Epithelial cell of umbilical artery (primary cell): Measurements from ENCODE around the gene COQ9. TPM values are rescaled to one million over a fixed set of nuclear protein-coding genes. Genes with fewer than 3 reads are reported as not detected.

ENCODE experiments used
- total RNA-seq: library from RNA; depleted of rRNA; stranded (reverse); fragments of >200 nt; gene quantifications from 2 replicates; pipeline ENCODE4 v1.2.3, GENCODE V29; 2014

The COQ9 gene, protein sequence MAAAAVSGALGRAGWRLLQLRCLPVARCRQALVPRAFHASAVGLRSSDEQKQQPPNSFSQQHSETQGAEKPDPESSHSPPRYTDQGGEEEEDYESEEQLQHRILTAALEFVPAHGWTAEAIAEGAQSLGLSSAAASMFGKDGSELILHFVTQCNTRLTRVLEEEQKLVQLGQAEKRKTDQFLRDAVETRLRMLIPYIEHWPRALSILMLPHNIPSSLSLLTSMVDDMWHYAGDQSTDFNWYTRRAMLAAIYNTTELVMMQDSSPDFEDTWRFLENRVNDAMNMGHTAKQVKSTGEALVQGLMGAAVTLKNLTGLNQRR
- 48.1 and 54.3 TPM in 2 replicates for total RNA-seq

DNA sequence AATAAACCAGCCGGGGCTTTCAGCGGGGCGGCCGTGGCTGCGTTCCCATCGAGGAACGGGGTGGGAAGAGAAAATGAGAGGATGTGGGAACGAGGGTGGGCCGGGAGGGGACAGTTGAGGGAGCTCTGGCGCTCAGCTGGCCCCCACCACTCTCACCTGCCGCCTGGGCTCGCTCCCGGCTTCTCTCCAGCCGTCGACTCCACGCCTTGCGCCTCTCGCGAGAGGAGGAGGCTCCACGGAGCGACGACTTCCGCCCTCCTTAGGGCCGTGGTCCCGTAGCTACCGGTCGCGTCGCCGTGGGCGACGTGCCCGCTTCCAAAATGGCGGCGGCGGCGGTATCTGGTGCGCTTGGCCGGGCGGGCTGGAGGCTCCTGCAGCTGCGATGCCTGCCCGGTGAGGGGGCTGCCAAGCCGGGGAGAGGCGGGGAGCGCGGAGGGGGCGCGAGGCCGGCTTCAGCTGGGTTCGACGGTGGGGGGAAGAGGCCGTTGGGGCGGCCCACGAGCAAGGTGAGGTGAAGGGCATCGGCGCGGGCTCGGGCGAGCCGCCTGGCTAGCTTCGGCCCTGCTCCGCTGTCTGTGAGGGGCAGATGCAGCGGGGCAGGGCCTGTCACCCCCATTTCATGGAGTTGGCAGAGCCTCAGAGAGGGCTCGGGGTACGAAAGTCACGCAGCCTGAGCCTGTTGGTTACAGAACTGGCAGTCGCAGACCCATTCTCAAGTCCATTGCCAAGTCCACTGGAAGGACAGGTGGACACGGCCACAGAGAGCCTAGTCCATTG is at the start of gene COQ9, which contains the start of gene CIAPIN1:
TSS of gene COQ9 (plus strand) at position 294 of the 777 bp plus-strand sequence. CDS start at position 321, 27 bp downstream.
TSS of gene CIAPIN1 (minus strand) at position 200 of the 777 bp plus-strand sequence. CDS start 6,457 bp downstream, outside the sequence.

DNA sequence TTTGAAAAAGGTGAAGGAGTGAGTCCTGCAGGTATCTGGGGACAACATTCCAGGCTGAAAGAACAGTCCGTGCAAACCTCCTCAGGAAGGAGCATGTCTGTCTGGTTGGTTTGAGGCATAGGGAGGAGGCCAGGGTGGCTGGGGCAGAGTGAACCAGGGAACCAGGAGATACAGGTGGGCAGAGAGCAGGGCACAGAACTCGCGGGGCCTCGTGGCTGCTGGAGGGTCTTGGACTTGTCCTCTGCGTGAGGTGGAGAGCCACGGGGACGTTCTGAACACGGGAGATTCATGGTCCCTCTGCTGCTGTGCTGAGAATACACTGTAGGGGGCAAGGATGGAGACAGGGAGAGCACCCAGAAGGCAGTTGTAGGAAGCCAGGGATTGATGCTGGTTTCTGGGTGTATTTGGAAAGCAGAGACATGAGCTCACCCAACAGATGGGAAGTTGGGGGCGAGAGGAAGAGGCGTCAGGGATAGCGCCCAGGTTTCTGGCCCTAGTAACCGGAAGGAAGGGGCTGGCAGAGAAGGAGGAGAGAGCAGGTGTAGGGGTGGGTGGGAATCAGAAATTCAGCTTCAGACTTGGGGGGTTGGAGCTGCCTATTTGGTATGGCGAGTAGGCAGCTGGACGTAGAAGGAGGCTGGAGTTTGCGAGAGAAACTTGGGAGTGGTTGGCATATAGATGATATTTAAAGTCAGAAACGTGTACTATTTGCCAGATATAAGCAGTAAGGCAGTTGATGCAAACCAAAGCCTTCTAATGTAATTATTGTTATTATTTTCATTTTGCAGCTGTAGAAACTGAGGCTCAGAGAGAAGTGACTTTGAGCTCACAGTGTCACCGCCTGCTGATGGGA is 43.1 kb upstream of the COQ9 start, which contains the start of gene CCL17:
TSS of gene CCL17 (plus strand) at position 803 of the 853 bp plus-strand sequence. CDS start 9,166 bp downstream, outside the sequence.

DNA sequence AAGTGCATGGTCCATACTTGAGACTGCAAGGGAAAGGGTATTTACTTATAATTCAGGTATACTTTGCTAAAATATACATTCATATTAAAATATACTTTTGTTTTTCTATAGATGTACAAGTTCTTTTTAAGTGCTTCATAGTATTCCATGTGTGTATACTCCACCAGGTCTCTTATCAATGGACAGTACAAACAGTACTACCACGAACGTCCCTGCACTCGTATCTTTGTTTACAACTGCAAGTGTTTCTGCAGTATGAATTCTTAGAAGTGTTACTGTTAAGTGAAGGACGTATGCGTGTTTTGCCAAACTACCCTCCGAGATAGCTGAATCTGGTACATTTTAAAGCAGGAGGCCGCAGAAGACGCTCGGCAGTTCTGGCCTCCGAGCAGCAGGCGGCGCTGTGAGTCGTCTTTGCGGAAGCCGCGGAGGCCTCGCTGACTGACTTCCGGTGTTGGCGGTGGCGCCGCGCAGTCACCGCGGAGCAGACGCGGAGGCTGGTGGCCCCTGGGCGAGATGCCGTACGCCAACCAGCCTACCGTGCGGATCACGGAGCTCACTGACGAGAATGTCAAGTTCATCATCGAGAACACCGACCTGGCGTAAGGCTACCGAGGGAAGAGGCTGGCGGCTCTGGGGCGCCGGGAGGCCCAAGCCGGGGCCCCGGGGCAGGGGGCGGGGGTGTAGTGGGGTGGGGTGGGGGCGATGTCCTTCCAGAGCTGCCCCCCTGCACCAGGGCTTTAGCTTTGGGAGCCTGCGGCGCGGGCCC is 15.1 kb downstream of the COQ9 start, which contains the start of gene POLR2C:
TSS of gene POLR2C (plus strand) at position 471 of the 769 bp plus-strand sequence. CDS start at position 517, 46 bp downstream.

DNA sequence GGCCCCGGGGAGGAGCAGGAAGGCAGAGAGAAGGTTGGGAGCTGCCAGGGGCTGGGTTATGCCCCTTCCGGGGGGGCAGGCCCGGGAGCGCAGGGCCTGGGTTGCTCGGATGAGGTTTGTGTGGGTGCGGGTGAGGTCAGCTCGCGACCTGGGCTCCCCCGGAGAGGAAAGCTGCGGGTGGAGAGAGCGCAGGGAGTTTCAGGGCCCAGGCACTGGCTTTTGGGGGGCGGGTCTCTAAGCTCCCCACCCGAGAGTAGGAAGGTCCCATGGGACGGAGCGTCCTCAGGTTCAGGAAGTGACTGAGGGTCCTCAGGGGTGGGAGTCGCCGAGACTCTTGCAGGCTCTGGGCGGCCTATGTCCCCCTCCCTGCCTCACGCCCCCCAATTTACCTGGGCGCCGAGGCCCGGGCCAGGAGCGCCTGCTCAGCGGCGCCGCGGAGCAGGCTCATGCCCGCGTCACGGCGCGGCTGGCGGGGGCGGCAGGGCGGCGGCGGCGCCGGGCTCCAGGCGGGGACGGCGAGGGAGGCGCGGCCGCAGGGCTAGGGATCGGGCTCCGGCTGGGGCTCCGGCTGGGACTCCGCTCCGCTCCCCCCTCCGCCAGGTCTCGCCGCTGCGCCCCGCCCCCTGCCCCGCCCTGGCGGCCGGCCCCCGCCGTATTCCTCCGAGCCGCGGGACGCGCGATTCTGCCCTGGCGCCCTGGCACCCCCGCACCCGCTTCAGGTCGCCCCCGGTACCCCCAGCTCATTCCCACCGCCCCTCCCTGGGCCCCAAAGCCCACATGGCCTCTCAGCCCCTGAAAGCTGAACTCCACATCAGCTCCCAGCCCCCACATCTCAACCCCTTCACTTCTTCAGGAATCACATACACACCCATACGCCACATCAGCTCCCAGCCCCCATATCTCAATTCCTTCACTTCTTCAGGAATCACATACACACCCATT is 38.9 kb downstream of the COQ9 start, which contains the start of gene DOK4:
TSS of gene DOK4 (minus strand) at position 578 of the 942 bp plus-strand sequence. CDS start 6,986 bp downstream, outside the sequence.

Other genes starting within 250 kb of the COQ9 start
- 78.0 and 120 TPM in 2 replicates for gene ARL2BP, start 202.2 kb upstream of the COQ9 start, total RNA-seq
- 1.9 and 7.1 TPM in 2 replicates for gene PLLP, start 162.8 kb upstream of the COQ9 start, total RNA-seq
- not detected in 2 replicates for gene CCL22, start 88.7 kb upstream of the COQ9 start, total RNA-seq
- gene CX3CL1, start 75.0 kb upstream of the COQ9 start, total RNA-seq, result 2.3 and 3.2 TPM in 2 replicates
- gene CCL17, start 42.7 kb upstream of the COQ9 start, total RNA-seq, result not detected in 2 replicates
- 88.1 and 104 TPM in 2 replicates for gene CIAPIN1, start 94 bp upstream of the COQ9 start, total RNA-seq
- 147 and 166 TPM in 2 replicates for gene POLR2C, start 15.2 kb downstream of the COQ9 start, total RNA-seq
- 17.2 and 22.7 TPM in 2 replicates for gene DOK4, start 39.0 kb downstream of the COQ9 start, total RNA-seq
- gene CCDC102A, start 89.1 kb downstream of the COQ9 start, total RNA-seq, result 8.8 and 15.0 TPM in 2 replicates
- gene ADGRG5, start 95.2 kb downstream of the COQ9 start, total RNA-seq, result not detected in 2 replicates
- gene ADGRG1, start 181.2 kb downstream of the COQ9 start, total RNA-seq, result 10.6 and 12.3 TPM in 2 replicates
- not detected in 2 replicates for gene ADGRG3, start 220.8 kb downstream of the COQ9 start, total RNA-seq
- under 0.01 TPM in 2 replicates for gene DRC7, start 247.3 kb downstream of the COQ9 start, total RNA-seq